ENCODE measurements around the gene AFF4. TPM values are rescaled to one million over a fixed set of nuclear protein-coding genes. Genes with fewer than 3 reads are reported as not detected.
"Not testable (repeated sequence)": the region's sequence is repeated elsewhere in the genome, so short reads cannot be mapped to it uniquely, and the experiment has no call there.

The AFF4 gene
- total RNA-seq (2013): 20.5 TPM
- polyA plus RNA-seq (10 to 100 TPM in 2 of 3 donors, 1 to 10 TPM in 1; 9.7 to 17.7 (median 17.6) TPM), polyA minus RNA-seq (17.1 and 17.7 TPM in 2 replicates), total RNA-seq (285 to 640 (median 374) reads per million in 11 experiments)

GRCh38 chr5:132963171-132964104 lies at the start of gene AFF4:
Gene AFF4 (minus strand): TSS chr5:132963634. CDS start chr5:132937189, 26,445 bp downstream.
- H3K4me1 Mint-ChIP-seq: peaks cover 30% of the 10 kb centered on the region
- Histone ChIP-seq H3K4me2 (replicated peaks; ENCODE audit: extremely low read depth, low read length, poor library complexity, severe bottlenecking) (peak within 1 kb of the TSS; percentile 70), H3K79me2 (ENCODE audit: insufficient read depth, low read length) (peaks cover 49% of the 10 kb centered on the region), H3K9ac (ENCODE audit: insufficient read depth, low read length, poor library complexity, severe bottlenecking) (peak within 1 kb of the TSS; percentile 99), H3K4me1 (ENCODE audit: control insufficient read depth in 1 of 2, insufficient read depth in 2 of 2, low read length in 2 of 2) (peaks cover 21 to 28% of the 10 kb centered on the region in 2 donors), H3K36me3 (replicated peaks in 1 of 2; ENCODE audit: control insufficient read depth in 1 of 2, insufficient read depth in 2 of 2, low read length in 2 of 2) (no peaks in the 10 kb centered on the region), H3K27me3 (ENCODE audit: control insufficient read depth in 2 of 2, insufficient read depth in 2 of 2, low read length in 2 of 2) (no peaks in the 10 kb centered on the region), H3K4me3 (replicated peaks in 1 of 3; ENCODE audit: low read depth in 2 of 3, low read length in 3 of 3) (peak within 1 kb of the TSS; percentile 85 to 93 (median 86)), H3K9me3 (replicated peaks in 1 of 2; ENCODE audit: control insufficient read depth in 1 of 2, insufficient read depth in 1 of 2, low read length in 2 of 2) (no peaks in the 10 kb centered on the region), H2AFZ (ENCODE audit: insufficient read depth, low read depth, low read length, poor library complexity, severe bottlenecking) (peak within 1 kb of the TSS; percentile 86), H4K20me1 (ENCODE audit: insufficient read depth, low read length) (peaks cover 41% of the 10 kb centered on the region), H3K27ac (ENCODE audit: low read depth in 1 of 2, low read length in 2 of 2) (peak within 1 kb of the TSS; percentile 97 to 99)
- H3K27me3 Mint-ChIP-seq (ENCODE audit: low read depth in 3 of 3): no peaks in the 10 kb centered on the region
- H3K27ac Mint-ChIP-seq: peak within 1 kb of the TSS; percentile 94 to 99 (median 97)
- no peak for TF ChIP-seq CTCF (IDR thresholded peaks at IDR 0.05)
- WGBS (ENCODE audit: insufficient coverage): under 1% methylated on average over 96 of the region's 98 CpGs
- H3K36me3 Mint-ChIP-seq: peaks cover 3 to 13% of the 10 kb centered on the region in 2 donors
- no peaks in the 10 kb centered on the region for H3K9me3 Mint-ChIP-seq
- peak; percentile 95 to 98 (median 97) for DNase-seq
- intact Hi-C loops (cut with micrococcal nuclease): loop anchor here (2.0 to 10.0 kb wide), 3 partner anchors 49 to 64 kb away; partner anchors contain the start of gene ZCCHC10 (in 2 of the 2)
- H3K4me3 Mint-ChIP-seq: peak within 1 kb of the TSS; percentile 90 to 97

GRCh38 chr5:133008455-133008854 lies 45.0 kb upstream of the AFF4 start:
- 100% methylated on average over 1 of the region's 6 CpGs for WGBS (ENCODE audit: insufficient coverage)
- H3K4me3 Mint-ChIP-seq; H3K4me1 Mint-ChIP-seq; H3K4me1 ChIP-seq (ENCODE audit: control insufficient read depth in 1 of 2, insufficient read depth in 2 of 2, low read length in 2 of 2); H3K27me3 ChIP-seq (ENCODE audit: control insufficient read depth in 2 of 2, insufficient read depth in 2 of 2, low read length in 2 of 2); H3K4me3 ChIP-seq (replicated peaks in 1 of 3; ENCODE audit: low read depth in 2 of 3, low read length in 3 of 3); H3K27ac ChIP-seq (ENCODE audit: low read depth in 1 of 2, low read length in 2 of 2); H3K79me2 ChIP-seq (ENCODE audit: insufficient read depth, low read length); H3K9ac ChIP-seq (ENCODE audit: insufficient read depth, low read length, poor library complexity, severe bottlenecking); H3K4me2 ChIP-seq (replicated peaks; ENCODE audit: extremely low read depth, low read length, poor library complexity, severe bottlenecking); H3K9me3 Mint-ChIP-seq; H3K27me3 Mint-ChIP-seq (ENCODE audit: low read depth in 3 of 3); DNase-seq; H2AFZ ChIP-seq (ENCODE audit: insufficient read depth, low read depth, low read length, poor library complexity, severe bottlenecking); H4K20me1 ChIP-seq (ENCODE audit: insufficient read depth, low read length); H3K9me3 ChIP-seq (replicated peaks in 1 of 2; ENCODE audit: control insufficient read depth in 1 of 2, insufficient read depth in 1 of 2, low read length in 2 of 2); intact Hi-C loops (cut with micrococcal nuclease): not testable (repeated sequence)
- H3K36me3 ChIP-seq (replicated peaks in 1 of 2; ENCODE audit: control insufficient read depth in 1 of 2, insufficient read depth in 2 of 2, low read length in 2 of 2): peaks cover 15 to 44% of the 10 kb centered on the region in 2 donors
- Mint-ChIP-seq H3K27ac (peak overlapping the region in 2 of 7 donors; percentile 30 to 80), H3K36me3 (peaks cover 20 to 55% of the 10 kb centered on the region in 2 donors)
